Bronchial epithelial cell (primary cell): ENCODE data around the gene PFDN1. TPM values are rescaled to one million over a fixed set of nuclear protein-coding genes. Genes with fewer than 3 reads are reported as not detected.

Experiments
- DNase-seq: peaks from one replicate; pipeline ENCODE4 v3.0.0-alpha.2; 2010; ENCODE audit warnings: low read depth
- FAIRE-seq: peaks from 2 replicates; lab custom pipeline; 2011; peaks lifted over from hg19 to GRCh38; lab: Jason Lieb, UNC
- H3K27me3 ChIP-seq: 2 replicates; pipeline ENCODE4 v1.5.1; 2011; ENCODE audit warnings: low read length; ENCODE audit not compliant: control insufficient read depth, insufficient read depth
- H3K36me3 ChIP-seq: 2 replicates; pipeline ENCODE4 v1.5.1; 2011; ENCODE audit warnings: low read length; ENCODE audit not compliant: control insufficient read depth, insufficient read depth
- H3K4me3 ChIP-seq: 2 replicates; pipeline ENCODE4 v1.5.1; 2011; ENCODE audit warnings: mild to moderate bottlenecking, low read depth, low read length, control low read depth
- total RNA-seq: library from RNA; depleted of rRNA; stranded (reverse); fragments of >200 nt; gene quantifications from 2 replicates; pipeline ENCODE4 v1.2.1, GENCODE V29; 2014
- TF ChIP-seq, protein P1 (sequence below): IDR thresholded peaks from 2 replicates; pipeline ENCODE4 v1.5.1; 2011; ENCODE audit warnings: mild to moderate bottlenecking, moderate library complexity, low read length, control low read depth, inconsistent platforms; ENCODE audit not compliant: insufficient read depth, severe bottlenecking

The PFDN1 gene
- total RNA-seq, 1 donor from 2014 or later, result 34.5 TPM

DNA sequence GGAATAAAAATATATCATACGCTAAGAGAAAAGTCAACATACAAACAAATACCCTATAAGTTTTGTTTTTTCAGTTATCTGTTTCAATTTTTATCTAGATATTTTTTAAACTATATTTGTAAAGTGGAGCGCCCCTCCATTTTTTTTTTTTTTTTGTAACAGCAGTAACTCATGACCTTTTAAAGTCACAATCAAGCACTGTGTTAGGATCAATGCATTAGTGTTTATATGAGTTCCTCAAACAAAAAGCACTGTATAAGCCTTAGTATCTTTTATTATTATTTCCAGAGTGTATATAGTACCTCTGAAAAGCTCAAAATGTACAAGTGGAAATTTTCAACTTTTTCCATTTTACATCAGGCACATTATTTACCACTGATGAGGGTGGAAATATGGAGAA is 20.6 kb downstream of the PFDN1 start:
- FAIRE-seq, result no peak
- Histone ChIP-seq H3K27me3 (no peaks in the 10 kb centered on the region), H3K36me3 (no peaks in the 10 kb centered on the region), H3K4me3 (no peak overlapping the region)
- no peak for DNase-seq
- TF ChIP-seq, protein P1, sequence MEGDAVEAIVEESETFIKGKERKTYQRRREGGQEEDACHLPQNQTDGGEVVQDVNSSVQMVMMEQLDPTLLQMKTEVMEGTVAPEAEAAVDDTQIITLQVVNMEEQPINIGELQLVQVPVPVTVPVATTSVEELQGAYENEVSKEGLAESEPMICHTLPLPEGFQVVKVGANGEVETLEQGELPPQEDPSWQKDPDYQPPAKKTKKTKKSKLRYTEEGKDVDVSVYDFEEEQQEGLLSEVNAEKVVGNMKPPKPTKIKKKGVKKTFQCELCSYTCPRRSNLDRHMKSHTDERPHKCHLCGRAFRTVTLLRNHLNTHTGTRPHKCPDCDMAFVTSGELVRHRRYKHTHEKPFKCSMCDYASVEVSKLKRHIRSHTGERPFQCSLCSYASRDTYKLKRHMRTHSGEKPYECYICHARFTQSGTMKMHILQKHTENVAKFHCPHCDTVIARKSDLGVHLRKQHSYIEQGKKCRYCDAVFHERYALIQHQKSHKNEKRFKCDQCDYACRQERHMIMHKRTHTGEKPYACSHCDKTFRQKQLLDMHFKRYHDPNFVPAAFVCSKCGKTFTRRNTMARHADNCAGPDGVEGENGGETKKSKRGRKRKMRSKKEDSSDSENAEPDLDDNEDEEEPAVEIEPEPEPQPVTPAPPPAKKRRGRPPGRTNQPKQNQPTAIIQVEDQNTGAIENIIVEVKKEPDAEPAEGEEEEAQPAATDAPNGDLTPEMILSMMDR, result no peak

DNA sequence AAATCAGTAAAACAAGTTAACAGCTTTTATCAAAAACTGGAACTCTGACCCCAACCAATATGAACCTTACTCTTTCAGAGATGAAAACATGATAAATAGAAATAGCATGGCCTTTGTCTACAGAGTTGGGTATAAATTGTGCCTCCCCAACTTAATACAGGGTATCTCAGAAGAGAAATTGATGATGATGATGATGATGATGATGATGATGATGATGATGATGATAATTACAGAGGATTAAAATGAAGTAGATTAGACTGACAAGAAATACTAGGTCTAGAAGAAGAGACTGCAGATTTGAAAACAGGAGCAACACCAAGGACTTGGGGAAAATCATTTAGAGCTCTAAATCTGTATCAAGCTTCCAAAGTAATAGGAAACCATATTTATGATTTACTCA is 27.1 kb downstream of the PFDN1 start:
- H3K4me3 ChIP-seq, result no peak overlapping the region
- H3K36me3 ChIP-seq, result no peaks in the 10 kb centered on the region
- no peaks in the 10 kb centered on the region for H3K27me3 ChIP-seq
- TF ChIP-seq, protein P1, result no peak
- FAIRE-seq (no peak), DNase-seq (no peak)

DNA sequence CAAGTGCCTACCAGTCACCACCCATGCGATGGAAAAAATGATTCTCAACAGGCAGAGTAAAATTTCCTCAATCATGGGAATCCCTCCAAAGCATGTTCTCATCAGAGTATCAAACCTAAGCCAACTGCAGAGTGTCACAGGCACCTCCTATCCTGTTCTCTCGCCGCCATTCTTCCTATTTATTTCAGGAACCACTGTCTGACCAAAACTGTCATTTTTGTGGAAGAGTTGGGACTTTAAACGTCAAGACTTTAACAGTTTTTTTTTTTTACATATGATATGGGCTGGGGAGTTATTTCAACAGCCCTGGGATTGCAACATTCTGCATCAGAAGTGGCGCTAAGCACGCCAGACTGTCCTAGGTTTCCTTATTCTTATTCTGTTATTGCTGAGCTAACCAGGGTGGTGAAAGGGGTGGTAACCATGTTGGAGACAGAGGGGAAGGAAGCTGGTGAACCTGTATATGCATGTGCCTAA is 29.5 kb downstream of the PFDN1 start:
- H3K4me3 ChIP-seq, result no peak overlapping the region
- no peaks in the 10 kb centered on the region for H3K27me3 ChIP-seq
- FAIRE-seq, result no peak
- TF ChIP-seq, protein P1, result no peak
- no peaks in the 10 kb centered on the region for H3K36me3 ChIP-seq
- DNase-seq, result no peak

DNA sequence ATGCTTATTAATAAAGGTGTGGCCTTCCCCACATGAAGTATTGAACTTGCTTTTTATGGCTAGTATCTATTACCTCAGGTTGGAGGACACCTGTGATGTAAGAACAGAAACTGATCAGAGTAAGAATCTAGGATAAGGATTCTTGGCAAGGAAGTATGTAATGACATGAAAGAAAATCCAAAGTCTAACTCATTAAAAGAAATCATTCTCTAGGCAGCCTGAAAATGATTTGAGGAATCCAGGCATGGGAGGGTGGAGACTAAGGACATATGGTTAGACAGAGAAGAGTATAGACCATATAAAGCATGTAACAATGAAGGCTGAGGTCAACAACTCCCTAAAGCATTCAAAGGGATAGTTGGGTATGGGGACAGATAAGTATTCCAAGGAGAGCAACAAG is 32.9 kb downstream of the PFDN1 start:
- FAIRE-seq, result no peak

DNA sequence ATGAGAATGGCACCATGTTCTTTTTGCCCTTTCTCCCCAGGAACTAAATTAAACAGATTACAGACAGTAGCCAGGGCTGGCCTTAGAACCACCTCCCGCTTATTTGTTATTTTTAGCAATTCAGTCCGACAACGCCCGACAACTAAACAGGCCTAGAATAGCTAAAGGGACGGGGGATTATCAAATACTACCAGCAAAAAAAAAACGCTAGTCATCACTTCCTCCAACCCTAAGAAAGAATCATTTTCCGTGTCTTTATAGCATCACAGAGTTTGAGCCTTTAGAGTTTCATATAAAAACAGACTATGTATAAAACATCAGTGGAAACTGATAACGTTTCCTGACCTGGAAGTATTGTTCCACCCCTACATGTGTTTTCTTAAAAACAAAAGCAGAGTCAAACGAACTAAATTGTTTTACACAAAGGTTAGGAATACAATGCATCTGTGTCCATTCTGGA is 35.3 kb downstream of the PFDN1 start:
- FAIRE-seq (no peak), DNase-seq (no peak)
- Histone ChIP-seq H3K27me3 (no peaks in the 10 kb centered on the region), H3K36me3 (no peaks in the 10 kb centered on the region), H3K4me3 (no peak overlapping the region)
- TF ChIP-seq, protein P1, result no peak

More for the DNA sequence above, 32.9 kb downstream of the PFDN1 start:
- no peak for DNase-seq
- Histone ChIP-seq H3K4me3 (no peak overlapping the region), H3K27me3 (no peaks in the 10 kb centered on the region), H3K36me3 (no peaks in the 10 kb centered on the region)
- TF ChIP-seq, protein P1, result no peak

DNA sequence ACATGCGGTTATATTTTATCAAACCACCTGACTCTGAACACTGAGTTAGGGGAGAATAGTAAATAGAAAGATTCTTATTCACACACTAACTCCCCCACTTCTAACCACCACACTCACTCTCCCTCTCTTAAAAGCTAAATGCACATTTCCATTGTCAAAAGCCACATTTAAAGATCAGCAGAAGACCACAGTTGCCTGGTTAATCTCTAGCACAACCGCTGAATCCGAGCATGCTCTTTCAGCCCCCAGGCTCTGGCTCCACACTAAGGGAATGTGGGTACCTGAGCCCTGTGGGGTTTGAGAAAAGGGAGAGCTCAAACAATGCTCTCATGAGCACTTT is 35.7 kb downstream of the PFDN1 start:
- Histone ChIP-seq H3K36me3 (no peaks in the 10 kb centered on the region), H3K27me3 (no peaks in the 10 kb centered on the region), H3K4me3 (no peak overlapping the region)
- FAIRE-seq (no peak), DNase-seq (no peak)
- TF ChIP-seq, protein P1, result no peak
